ENCODE measurements around the gene HIGD2A.

The HIGD2A gene, protein sequence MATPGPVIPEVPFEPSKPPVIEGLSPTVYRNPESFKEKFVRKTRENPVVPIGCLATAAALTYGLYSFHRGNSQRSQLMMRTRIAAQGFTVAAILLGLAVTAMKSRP

DNA sequence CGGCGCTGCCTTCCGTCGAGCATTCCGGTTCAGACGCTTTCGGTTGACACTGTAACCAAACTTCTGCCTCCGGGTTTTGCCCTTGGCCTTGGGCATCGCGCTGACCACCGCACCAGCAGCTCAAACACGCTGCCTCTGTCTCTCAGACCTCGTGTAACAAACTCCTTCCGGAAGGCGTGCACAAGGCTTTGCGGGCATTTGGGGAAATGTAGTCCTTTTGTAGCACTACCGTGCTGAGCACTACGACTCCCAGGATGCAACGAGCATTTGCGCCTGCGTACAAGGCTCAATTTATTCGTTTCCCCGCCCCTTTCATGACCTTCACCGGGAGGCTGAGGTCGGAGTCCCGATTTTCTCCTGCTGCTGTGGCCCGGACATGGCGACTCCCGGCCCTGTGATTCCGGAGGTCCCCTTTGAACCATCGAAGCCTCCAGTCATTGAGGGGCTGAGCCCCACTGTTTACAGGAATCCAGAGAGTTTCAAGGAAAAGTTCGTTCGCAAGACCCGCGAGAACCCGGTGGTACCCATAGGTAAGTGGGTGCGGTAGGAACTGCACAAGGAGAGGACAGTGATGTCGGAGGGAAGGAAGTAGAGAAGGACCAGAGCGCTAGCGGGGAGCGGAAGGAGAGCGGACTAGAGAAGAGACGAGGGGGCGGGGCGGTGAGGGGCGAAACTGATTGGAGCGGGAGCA is at the start of gene HIGD2A, which contains the start of gene NOP16:
TSS of gene HIGD2A (plus strand) at position 308 of the 691 bp plus-strand sequence. CDS start at position 377, 69 bp downstream.
TSS of gene NOP16 (minus strand) at position 155 of the 691 bp plus-strand sequence. CDS start at position 96, 59 bp downstream.
- TF ChIP-seq, protein P1, sequence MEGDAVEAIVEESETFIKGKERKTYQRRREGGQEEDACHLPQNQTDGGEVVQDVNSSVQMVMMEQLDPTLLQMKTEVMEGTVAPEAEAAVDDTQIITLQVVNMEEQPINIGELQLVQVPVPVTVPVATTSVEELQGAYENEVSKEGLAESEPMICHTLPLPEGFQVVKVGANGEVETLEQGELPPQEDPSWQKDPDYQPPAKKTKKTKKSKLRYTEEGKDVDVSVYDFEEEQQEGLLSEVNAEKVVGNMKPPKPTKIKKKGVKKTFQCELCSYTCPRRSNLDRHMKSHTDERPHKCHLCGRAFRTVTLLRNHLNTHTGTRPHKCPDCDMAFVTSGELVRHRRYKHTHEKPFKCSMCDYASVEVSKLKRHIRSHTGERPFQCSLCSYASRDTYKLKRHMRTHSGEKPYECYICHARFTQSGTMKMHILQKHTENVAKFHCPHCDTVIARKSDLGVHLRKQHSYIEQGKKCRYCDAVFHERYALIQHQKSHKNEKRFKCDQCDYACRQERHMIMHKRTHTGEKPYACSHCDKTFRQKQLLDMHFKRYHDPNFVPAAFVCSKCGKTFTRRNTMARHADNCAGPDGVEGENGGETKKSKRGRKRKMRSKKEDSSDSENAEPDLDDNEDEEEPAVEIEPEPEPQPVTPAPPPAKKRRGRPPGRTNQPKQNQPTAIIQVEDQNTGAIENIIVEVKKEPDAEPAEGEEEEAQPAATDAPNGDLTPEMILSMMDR (IDR thresholded peaks at IDR 0.05; ENCODE audit: low read depth, low read length, missing control alignments) = no peak
- H3K4me3 ChIP-seq (replicated peaks; ENCODE audit: low read depth, low read length) = peak within 1 kb of the TSS; percentile 85
- peak; percentile 99 for DNase-seq (ENCODE audit: extremely low read depth, low read depth)

DNA sequence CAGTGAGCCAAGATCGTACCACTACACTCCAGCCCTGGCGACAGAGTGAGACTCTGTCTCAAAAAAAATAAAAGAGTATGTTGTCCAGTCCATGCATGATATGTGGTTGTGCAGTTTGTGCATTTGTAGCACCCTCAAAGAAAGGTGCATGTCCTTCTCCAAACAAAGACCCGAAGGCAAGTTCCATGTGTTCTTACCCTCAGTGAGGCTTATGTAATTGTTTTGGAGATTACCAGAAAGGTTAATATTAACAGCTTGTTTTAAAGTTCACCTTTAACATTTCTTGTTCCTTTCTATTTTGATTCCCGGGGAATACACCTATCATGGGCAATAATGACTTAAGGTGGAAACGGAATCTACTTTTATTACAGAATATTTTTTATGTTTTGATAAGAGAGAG is 49.2 kb upstream of the HIGD2A start:
- DNase-seq (ENCODE audit: extremely low read depth, low read depth) = no peak
- no peak overlapping the region for H3K4me3 ChIP-seq (replicated peaks; ENCODE audit: low read depth, low read length)
- TF ChIP-seq, protein P1 (IDR thresholded peaks at IDR 0.05; ENCODE audit: low read depth, low read length, missing control alignments) = no peak

DNA sequence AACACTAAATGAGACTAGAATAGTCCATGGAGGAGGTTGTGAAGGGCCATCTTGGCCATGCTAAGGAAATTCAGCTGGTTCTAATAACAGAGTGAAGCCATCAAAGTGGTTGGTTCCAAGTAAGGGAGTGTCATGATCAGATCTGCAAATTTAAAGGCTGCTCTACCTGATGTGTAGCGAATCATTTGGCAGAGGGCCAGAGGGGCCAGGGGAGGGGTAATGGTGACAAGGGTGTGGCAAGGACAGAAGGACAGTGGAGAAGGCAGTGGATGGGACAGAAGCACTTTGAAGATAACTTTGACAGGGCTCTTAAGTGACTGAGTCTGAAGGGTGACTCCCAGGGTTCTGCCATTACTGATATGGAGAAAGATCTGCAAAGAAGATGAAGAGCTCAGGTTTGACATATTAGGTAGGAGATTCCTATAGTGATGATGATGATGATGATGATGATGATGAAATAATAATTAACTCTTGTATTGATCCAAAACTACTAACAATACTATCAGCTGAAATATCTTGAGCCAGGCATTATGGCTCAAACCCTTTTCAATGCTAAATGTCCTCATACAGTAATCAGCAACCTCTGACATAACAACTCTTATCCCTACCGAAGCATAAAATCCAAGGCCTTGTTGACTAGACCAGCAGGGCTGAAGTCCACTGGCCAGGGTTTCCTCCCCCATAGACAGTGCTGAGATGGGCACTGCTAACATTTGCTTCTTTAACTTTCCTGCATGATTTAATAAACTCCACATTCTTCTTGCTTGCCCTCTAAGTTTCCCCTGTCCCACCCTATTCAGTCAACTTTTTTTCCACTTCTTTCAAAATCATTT is 47.0 kb upstream of the HIGD2A start:
- no peak for DNase-seq (ENCODE audit: extremely low read depth, low read depth)
- H3K4me3 ChIP-seq (replicated peaks; ENCODE audit: low read depth, low read length) = no peak overlapping the region
- TF ChIP-seq, protein P1 (IDR thresholded peaks at IDR 0.05; ENCODE audit: low read depth, low read length, missing control alignments) = no peak

DNA sequence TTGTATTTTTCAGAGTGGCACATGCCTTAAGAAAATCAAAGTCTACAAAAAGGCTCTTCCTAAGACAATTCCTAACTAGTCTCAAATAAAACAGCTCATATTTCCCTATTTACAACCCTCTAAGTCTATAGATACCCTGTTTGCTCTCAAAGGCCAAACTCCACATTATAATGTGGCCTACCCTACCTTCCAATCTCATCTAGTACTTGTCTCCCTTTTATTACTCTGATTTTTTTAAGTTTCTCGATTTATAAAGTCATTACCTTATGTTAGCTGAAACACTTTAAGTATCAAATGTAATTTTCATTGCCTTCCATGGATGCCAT is 46.4 kb upstream of the HIGD2A start:
- TF ChIP-seq, protein P1 (IDR thresholded peaks at IDR 0.05; ENCODE audit: low read depth, low read length, missing control alignments) = no peak
- no peak for DNase-seq (ENCODE audit: extremely low read depth, low read depth)
- H3K4me3 ChIP-seq (replicated peaks; ENCODE audit: low read depth, low read length) = no peak overlapping the region

DNA sequence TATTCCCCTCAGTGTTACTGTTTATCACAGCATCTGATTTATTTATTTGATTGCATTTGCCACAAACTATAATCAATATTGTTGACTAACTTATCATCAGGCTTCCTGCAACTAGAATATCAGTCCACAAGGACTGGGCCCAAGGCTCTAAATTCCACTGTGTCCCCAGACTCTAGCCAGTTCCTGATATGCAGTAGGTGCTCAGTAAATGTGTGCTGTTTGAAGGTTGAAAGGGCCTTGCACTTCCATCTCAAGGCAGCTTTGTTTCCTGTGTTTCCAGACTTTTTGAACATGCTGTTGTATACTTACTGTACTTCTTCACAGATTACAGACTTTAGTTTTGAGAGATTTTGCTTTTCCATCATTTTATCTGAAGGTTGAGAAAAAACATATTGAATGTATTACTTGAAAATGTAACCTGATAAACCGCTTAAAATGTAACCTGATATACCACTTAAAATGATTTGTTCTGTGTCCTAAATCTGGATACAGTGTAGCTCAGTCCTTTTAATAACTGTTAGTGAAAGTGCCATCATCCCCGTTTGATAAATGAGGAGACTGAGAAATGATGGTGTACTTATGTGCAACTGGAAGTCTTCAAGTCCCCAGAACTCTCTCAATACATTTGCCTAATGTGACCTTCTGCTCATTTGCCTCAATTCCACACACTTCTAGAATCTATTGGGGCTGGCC is 45.6 kb upstream of the HIGD2A start:
- H3K4me3 ChIP-seq (replicated peaks; ENCODE audit: low read depth, low read length) = no peak overlapping the region
- TF ChIP-seq, protein P1 (IDR thresholded peaks at IDR 0.05; ENCODE audit: low read depth, low read length, missing control alignments) = no peak
- no peak for DNase-seq (ENCODE audit: extremely low read depth, low read depth)

DNA sequence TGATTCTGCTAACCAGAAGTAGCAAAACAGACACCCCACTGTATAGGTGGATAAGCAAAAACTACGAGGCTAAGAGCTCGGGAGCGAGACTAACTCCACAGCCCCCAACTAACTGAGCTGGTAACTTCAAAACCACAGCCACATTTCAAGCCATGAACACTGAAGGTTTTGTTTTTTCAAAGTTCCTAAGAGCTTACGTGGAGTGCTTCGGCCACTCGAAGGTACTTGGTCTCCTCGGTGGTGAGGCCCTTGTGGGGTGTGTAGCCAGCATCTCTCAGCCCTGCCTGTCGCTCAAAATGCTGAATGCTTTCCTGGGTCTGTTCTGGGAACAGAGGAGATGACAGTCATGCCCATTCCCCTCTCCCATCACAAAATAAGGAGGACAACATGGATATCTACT is 38.1 kb upstream of the HIGD2A start:
- H3K4me3 ChIP-seq (replicated peaks; ENCODE audit: low read depth, low read length) = no peak overlapping the region
- DNase-seq (ENCODE audit: extremely low read depth, low read depth) = no peak
- TF ChIP-seq, protein P1 (IDR thresholded peaks at IDR 0.05; ENCODE audit: low read depth, low read length, missing control alignments) = no peak
